GM08714 (cell line): ENCODE measurements around the gene SHCBP1.
A peak's percentile ranks its signal among the peaks of the same experiment; 100 is the strongest.

Experiments
- H3K4me3 ChIP-seq: fragments of 200-500 bp; sonication (Bioruptor generic); 2 replicates; pipeline ENCODE4 v1.5.1; 2014; ENCODE audit warnings: mild to moderate bottlenecking, low read length, inconsistent platforms
- ZNF274 ChIP-seq: IDR thresholded peaks from 2 replicates; pipeline ENCODE4 v1.6.1; 2012; ENCODE audit warnings: mild to moderate bottlenecking, low read depth, low read length

Gene SHCBP1

DNA sequence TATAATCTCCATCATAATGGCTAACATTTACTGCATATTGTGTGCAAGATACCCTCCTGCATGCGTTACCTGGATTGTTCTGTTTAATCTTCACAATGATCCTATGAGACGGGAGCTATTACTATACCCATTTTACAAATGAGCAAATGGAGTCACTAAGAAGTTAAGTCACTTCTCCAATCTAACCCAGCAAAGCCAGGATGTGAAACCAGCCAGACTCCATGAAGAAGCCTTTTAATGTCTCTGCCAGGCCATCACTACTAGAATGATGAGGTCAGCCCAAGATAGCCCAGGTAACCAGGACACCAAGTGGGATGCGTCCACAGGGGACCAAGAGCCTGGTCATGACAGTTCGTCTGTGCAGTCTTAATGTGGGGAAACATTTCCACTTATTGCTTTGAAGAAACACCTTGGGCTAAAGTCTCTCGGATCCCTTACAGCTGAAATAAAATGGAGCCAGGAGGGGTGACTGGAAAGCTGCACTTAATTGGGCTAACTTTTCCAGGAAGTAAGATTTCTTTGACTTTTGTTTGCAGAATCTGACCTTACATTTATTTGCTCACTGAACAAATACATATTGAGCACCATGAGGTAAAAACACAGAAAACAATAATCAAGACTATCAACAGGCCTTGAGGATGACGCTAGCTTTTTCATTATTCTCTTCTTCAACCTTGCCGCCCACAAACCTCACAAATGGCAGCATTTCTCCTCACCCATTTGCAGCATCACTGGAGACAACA, 926 bp upstream of the SHCBP1 start:
- H3K4me3 ChIP-seq: no peak overlapping the region
- no peak for TF ChIP-seq ZNF274

DNA sequence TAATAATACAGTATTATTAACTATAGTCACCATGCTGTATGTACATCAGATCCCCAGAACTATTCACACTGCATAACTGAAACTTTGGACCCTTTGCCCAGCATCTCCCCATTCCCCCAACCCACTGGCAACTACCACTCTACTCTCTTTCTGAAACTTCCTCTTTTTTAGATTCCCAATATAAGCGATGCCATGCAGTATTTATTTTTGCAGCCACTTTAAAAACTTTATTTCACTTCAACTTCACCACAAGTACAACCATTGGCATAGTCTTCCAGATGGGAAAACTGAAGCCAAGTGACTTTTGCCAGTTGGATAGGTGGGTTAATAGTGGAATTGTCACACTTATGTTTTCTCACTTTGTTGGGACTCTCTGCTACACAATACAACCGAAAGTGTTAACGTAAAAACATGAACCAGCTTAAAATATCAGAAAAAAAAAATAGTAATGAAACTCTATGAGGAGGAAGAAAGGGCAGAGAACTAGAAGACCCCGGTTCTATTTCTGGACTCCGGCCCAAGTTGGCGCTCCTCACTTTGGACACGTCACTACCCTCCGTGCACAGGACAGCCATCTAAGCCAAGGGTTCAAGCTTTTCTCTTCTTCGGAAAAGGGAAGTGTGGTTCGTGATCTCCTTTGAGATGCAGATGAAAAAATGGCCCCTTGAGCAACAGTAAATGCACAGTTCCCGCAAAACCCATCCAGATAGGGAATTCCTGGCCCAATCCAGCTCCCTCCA, 743 bp downstream of the SHCBP1 start:
- no peak for TF ChIP-seq ZNF274
- peak overlapping the region; percentile 90 for H3K4me3 ChIP-seq

DNA sequence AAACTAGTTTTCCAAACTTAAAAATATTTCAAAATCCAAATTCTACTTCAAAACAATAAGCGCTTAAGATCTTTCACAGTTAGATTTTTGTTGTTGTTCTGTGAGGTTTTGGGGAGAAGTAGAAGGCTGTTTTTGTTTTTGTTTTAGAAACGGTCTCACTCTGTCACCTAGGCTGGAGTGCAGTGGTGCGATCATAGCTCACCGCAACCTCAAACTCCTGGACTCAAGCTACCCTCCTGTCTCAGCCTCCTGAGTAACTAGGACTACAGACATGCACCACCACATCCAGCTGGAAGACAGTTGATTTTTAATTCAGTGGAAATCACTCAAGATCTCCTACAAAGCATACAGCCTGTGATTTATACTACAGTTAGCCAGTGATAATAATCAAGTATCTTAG, 2.7 kb downstream of the SHCBP1 start:
- no peak for TF ChIP-seq ZNF274
- no peak overlapping the region for H3K4me3 ChIP-seq

DNA sequence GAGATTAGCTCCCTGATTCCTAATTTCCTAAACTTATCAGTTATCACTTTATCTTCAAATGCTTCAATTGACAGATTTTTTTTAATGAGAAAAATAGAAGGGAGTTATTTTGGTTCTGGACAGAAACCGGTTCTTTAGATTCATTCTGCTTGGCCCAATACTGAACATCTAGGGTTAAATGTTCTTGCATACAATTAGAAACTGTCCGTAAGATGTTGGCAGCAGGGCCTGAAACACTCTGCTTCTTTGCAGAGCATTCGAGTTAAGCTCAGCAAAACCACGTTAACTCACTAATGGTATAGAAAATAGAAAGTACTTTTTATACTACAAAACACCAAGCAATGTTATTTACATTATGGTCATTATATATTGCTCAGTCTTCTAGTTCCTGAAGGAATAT, 7.2 kb downstream of the SHCBP1 start:
- no peak overlapping the region for H3K4me3 ChIP-seq
- TF ChIP-seq ZNF274: no peak

GRCh38 chr16:46613352-46613751, 7.8 kb downstream of the SHCBP1 start:
- no peak for TF ChIP-seq ZNF274
- no peak overlapping the region for H3K4me3 ChIP-seq

DNA sequence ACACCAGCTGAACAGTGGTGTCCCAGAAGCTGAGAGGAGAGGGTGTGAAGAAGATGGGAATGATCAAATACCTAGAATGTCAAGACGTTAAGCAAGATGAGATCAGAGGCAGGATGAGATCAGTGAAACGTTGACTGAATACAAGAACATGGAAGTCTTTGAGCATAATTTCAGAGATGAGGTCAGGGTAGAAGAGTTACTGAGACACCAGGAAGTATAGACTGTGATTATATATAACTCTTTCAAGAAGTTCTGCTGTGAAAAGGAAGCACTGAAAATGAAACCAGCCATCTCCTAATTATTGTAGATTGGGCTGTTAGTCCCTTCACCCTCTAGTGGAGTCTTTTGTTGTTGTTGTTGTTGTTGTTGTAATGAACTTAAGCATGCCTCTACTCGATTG, 9.1 kb downstream of the SHCBP1 start:
- no peak overlapping the region; the same call in 1 of the 2 replicates for H3K4me3 ChIP-seq
- TF ChIP-seq ZNF274: no peak

DNA sequence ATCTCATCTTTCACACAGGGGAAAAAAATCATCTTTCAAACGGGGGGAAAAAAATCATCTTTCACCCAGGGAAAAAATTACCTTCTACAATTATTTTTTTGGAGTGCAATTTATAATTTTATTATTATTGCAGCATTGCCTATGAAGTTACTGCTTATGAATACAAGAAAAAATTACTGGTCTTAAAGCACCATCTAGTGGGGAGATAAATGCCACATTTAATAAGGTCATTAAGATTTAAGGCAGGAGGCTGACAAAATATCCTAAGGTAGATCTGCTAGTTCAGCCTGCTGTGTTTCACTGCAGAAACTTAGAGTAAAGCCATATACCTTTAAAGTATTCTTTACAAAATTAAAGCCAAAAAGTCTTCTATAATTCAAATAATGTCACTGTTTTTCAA, 13.7 kb downstream of the SHCBP1 start:
- no peak for TF ChIP-seq ZNF274
- no peak overlapping the region for H3K4me3 ChIP-seq

GRCh38 chr16:46606231-46606630, 14.9 kb downstream of the SHCBP1 start:
- no peak for TF ChIP-seq ZNF274
- no peak overlapping the region for H3K4me3 ChIP-seq

- H3K4me3 ChIP-seq: no peak overlapping the region
- no peak for TF ChIP-seq ZNF274
Measured at GRCh38 chr16:46591257-46591656, 29.9 kb downstream of the SHCBP1 start.

DNA sequence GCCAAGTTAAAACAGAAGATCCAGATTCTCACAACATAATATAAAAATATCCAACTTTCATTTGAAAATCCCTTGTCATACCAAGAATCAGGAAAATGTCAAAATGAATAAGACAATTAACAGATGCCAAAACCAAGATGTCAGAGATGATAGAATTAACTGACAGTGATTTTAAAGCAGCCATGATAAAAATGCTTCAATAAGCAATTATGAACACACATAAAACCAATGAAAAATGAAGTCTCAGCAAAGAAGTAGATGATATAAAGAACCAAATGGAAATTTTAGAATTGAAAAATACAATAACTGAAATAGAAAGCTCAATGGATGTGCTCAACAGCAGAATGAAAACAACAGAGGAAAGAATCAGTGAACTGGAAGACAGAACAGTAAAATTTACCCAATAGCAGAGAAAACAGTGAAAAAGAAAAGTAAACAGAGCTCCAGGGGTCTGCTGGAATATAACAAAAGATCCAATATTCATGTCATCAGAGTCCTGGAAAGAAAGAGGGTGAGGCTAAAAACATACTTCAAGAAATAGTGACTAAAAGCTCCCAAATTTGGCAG, 35.1 kb downstream of the SHCBP1 start:
- no peak overlapping the region for H3K4me3 ChIP-seq
- no peak for TF ChIP-seq ZNF274

DNA sequence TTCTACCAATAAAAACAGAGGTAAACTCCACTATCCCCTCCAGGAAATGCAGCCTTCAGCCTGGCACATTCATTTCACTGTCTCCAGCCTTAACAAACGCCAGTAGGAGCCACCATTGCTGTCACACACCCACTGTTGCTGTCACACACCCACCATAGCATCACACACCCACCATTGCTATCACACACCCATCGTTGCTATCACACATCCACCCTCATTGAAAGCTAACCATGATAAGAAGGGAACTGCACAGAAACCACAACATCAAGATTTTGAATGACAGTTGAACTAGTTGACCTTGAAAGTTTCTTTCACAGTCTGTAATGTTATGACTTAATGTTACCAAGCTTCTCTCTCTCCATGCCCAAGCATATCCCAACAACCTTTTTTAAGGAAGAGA, 38.1 kb downstream of the SHCBP1 start:
- TF ChIP-seq ZNF274: no peak
- no peak overlapping the region for H3K4me3 ChIP-seq

- H3K4me3 ChIP-seq: no peak overlapping the region
- TF ChIP-seq ZNF274: no peak
Measured at GRCh38 chr16:46582313-46582712, 38.9 kb downstream of the SHCBP1 start.

DNA sequence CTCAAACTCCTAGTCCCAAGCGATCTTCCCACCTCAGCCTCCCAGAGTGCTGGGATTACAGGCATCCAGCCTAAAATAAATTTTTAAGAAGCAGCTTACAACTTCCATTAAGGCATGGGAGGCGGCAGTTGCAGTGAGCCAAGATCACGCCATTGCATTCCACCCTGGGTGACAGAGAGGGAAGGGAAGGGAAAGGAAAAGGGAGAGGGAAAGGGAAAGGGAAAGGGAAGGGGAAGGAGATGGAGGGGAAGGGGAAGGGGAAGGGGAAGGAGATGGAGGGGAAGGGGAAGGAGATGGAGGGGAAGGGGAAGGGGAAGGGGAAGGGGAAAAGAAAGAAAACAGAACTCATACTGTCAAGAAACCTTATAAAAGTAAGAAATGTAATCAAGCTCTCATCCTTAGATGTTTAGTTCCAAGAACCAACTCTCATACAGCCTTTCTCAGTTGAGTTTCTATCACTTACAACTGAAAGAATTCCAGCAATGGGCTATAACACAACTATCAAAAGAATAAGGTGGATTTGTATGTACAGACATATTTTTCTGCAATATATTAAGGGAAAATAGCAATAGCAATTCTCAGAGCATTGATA, 43.1 kb downstream of the SHCBP1 start:
- no peak for TF ChIP-seq ZNF274
- H3K4me3 ChIP-seq: no peak overlapping the region

GRCh38 chr16:46573834-46574159, 47.4 kb downstream of the SHCBP1 start:
- H3K4me3 ChIP-seq: no peak overlapping the region
- no peak for TF ChIP-seq ZNF274
